ENCODE data around the gene PTRH2.

- TF ChIP-seq, protein P1, sequence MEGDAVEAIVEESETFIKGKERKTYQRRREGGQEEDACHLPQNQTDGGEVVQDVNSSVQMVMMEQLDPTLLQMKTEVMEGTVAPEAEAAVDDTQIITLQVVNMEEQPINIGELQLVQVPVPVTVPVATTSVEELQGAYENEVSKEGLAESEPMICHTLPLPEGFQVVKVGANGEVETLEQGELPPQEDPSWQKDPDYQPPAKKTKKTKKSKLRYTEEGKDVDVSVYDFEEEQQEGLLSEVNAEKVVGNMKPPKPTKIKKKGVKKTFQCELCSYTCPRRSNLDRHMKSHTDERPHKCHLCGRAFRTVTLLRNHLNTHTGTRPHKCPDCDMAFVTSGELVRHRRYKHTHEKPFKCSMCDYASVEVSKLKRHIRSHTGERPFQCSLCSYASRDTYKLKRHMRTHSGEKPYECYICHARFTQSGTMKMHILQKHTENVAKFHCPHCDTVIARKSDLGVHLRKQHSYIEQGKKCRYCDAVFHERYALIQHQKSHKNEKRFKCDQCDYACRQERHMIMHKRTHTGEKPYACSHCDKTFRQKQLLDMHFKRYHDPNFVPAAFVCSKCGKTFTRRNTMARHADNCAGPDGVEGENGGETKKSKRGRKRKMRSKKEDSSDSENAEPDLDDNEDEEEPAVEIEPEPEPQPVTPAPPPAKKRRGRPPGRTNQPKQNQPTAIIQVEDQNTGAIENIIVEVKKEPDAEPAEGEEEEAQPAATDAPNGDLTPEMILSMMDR (IDR thresholded peaks at IDR 0.05; ENCODE audit: low read length), result no peak
- TF ChIP-seq EZH2 (IDR thresholded peaks at IDR 0.05; ENCODE audit: borderline replicate concordance, low read length), result no peak
Observed at GRCh38 chr17:59719526-59719925, 12.3 kb upstream of the PTRH2 start.

Measured in OCI-LY1 (cell line).